Gastrocnemius medialis (tissue), 4 donors: ENCODE results near the gene EPM2AIP1. TPM values are rescaled to one million over a fixed set of nuclear protein-coding genes. Genes with fewer than 3 reads are reported as not detected.

ENCODE experiments used
- ATAC-seq, 2 donors: fragments of 150-250 bp; one replicate each; pipeline ENCODE4 v1.9.1; 2016
- DNase-seq, 2 donors: peaks; one replicate each; pipeline ENCODE4 v3.0.0-alpha.2; 2019
- H3K27ac ChIP-seq, 4 donors: fragments of 200-600 bp; sonication (generic); 1 replicate in 1 of 4; 2 replicates in 3 of 4; pipeline ENCODE4 v1.5.1; 2016 to 2018; ENCODE audit warnings: mild to moderate bottlenecking in 2 of 4, moderate library complexity in 1 of 4
- H3K27me3 ChIP-seq, 3 donors: fragments of 200-600 bp; sonication (generic) in 2 of 3; 1 replicate in 1 of 3; 2 replicates in 2 of 3; pipeline versions ENCODE4 v1.5.1 to v1.6.0; 2016 to 2019; ENCODE audit warnings: mild to moderate bottlenecking in 1 of 3, moderate library complexity in 1 of 3
- H3K36me3 ChIP-seq, 2 donors: fragments of 200-600 bp; sonication (generic) in 1 of 2; one replicate each; pipeline ENCODE4 v1.5.1; 2017 to 2018
- H3K4me1 ChIP-seq, 2 donors: fragments of 200-600 bp; sonication (generic) in 1 of 2; one replicate each; pipeline ENCODE4 v1.5.1; 2016 to 2017; ENCODE audit warnings: mild to moderate bottlenecking in 2 of 2
- H3K4me3 ChIP-seq, 4 donors: fragments of 200-600 bp; sonication (generic) in 3 of 4; 1 replicate in 1 of 4; 2 replicates in 3 of 4; pipeline ENCODE4 v1.5.1; 2016 to 2019; ENCODE audit warnings: mild to moderate bottlenecking in 2 of 4
- H3K9me3 ChIP-seq, 3 donors: fragments of 200-600 bp; sonication (generic) in 2 of 3; 1 replicate in 1 of 3; 2 replicates in 2 of 3; pipeline ENCODE4 v1.5.1; 2016 to 2019
- POLR2A ChIP-seq, 2 donors: fragments of 450-650 bp; IDR thresholded peaks; one replicate each; pipeline ENCODE4 v1.6.1; 2017; ENCODE audit warnings: antibody characterized with exemption in 2 of 2, mild to moderate bottlenecking in 2 of 2, moderate library complexity in 2 of 2
- in situ Hi-C, 4 donors: fragments of 200-750 bp; cut with MboI; loops; one replicate each; pipeline versions ENCODE4 v1.15.0 to v1.8.0; 2017; ENCODE audit warnings: low sequenced_read_pairs in 4 of 4
- intact Hi-C: fragments of 100-400 bp; cut with DNase I; formaldehyde crosslinking; loops from one replicate; pipeline ENCODE4 v1.15.1; 2023; ENCODE audit warnings: low total_unique reads
- total RNA-seq, 4 donors: library from RNA; depleted of rRNA; stranded (reverse); fragments of >200 nt; gene quantifications; one replicate each; pipeline versions ENCODE4 v1.1.0 to v1.2.3, GENCODE V29; 2016
- TF ChIP-seq, protein P1 (sequence below), 5 experiments: fragments of 450-650 bp in 3 of 5; fragments of 200-600 bp in 2 of 5; sonication (generic) in 2 of 5; IDR thresholded peaks in 4 of 5; conservative IDR thresholded peaks in 1 of 5; 1 replicate in 4 of 5; 2 replicates in 1 of 5; pipeline ENCODE4 v1.5.1; 2016 to 2019; ENCODE audit warnings: antibody characterized with exemption in 5 of 5, mild to moderate bottlenecking in 3 of 5, moderate library complexity in 3 of 5

EPM2AIP1 gene
- total RNA-seq, 4 donors from 2014 or later: 5.3 to 10.1 (median 8.6) TPM

DNA sequence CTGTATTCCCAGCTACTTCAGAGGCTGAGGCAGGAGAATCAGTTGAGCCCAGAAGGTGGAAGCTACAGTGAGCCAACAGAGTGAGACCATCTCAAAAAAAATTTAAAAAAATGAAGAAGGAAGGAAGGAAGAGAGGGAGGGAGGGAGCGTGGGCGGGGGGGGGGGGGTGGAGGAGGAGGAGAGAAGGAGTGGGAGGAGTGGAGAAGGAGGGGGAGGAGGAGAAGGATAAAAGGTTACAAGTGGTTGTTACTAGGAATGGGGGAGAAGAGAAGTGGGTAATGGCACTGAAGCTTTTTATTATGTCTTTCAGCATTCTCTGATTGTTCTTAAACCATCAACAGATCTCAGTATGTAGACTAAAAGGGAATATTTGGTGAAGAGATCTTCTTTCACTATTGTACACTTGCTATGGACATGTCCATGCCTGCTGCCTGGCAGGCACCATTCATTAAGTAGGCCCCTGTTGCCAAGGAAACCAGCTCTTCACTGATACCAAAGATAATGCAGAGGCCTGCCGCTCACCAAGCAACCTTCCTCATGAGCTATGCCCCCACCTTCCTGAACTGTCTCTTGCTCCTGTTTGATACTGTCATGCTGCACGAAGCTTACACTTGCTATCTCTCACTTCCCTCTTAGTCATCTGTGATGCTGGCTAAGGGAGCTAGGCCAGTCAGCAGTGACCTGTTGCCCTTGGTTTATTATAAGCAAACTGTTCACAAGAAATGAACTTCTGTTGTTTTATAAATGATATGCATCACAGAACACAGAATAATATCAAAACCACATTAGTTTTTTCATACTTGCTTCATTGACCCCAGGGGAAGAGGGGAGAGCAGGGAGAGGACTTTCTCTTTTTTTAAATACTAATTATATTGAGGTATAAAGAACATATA lies 23.1 kb downstream of the EPM2AIP1 start:
- Histone ChIP-seq H3K4me3 (no peak overlapping the region), H3K27ac (no peak overlapping the region), H3K36me3 (no peaks in the 10 kb centered on the region), H3K27me3 (no peaks in the 10 kb centered on the region), H3K9me3 (no peaks in the 10 kb centered on the region), H3K4me1 (no peaks in the 10 kb centered on the region)
- intact Hi-C loops: no loop called here
- TF ChIP-seq, protein P1, sequence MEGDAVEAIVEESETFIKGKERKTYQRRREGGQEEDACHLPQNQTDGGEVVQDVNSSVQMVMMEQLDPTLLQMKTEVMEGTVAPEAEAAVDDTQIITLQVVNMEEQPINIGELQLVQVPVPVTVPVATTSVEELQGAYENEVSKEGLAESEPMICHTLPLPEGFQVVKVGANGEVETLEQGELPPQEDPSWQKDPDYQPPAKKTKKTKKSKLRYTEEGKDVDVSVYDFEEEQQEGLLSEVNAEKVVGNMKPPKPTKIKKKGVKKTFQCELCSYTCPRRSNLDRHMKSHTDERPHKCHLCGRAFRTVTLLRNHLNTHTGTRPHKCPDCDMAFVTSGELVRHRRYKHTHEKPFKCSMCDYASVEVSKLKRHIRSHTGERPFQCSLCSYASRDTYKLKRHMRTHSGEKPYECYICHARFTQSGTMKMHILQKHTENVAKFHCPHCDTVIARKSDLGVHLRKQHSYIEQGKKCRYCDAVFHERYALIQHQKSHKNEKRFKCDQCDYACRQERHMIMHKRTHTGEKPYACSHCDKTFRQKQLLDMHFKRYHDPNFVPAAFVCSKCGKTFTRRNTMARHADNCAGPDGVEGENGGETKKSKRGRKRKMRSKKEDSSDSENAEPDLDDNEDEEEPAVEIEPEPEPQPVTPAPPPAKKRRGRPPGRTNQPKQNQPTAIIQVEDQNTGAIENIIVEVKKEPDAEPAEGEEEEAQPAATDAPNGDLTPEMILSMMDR (IDR thresholded peaks at IDR 0.05 in 4 of 5, conservative IDR thresholded peaks at IDR 0.05 in 1 of 5): no peak
- TF ChIP-seq POLR2A (IDR thresholded peaks at IDR 0.05): no peak
- ATAC-seq: peak in 1 of 2 donors; percentile 30
- DNase-seq: no peak
- in situ Hi-C loops: loop anchor here in 1 of 4 donors (25.0 kb wide), 1 partner anchor 232 kb away; no protein-coding TSS in a partner anchor

DNA sequence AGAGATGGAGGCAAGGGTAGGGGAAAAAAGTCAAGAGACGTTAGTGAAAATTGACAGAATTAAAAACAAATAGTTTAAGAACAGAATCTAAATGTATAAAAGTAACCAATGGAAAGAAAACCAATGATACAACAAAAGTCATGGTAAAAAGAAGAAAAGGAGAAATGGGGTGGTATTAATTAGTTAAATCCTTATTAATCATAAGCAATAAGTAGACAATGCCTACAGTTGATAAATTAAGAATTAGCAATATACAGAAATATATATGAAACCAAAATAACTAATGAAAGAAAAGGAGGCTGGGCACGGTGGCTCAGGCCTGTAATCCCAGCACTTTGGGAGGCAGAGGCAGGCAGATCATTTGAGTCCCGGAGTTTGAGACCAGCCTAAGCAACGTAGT lies 23.8 kb downstream of the EPM2AIP1 start:
- H3K27me3 ChIP-seq: no peaks in the 10 kb centered on the region
- no peaks in the 10 kb centered on the region for H3K4me1 ChIP-seq
- H3K36me3 ChIP-seq: no peaks in the 10 kb centered on the region
- no peaks in the 10 kb centered on the region for H3K9me3 ChIP-seq
- ATAC-seq: no peak
- intact Hi-C loops (no loop called here), in situ Hi-C loops (loop anchor here in 1 of 4 donors (25.0 kb wide), 1 partner anchor 232 kb away; no protein-coding TSS in a partner anchor)
- no peak overlapping the region for H3K27ac ChIP-seq
- TF ChIP-seq, protein P1 (IDR thresholded peaks at IDR 0.05 in 4 of 5, conservative IDR thresholded peaks at IDR 0.05 in 1 of 5): no peak
- no peak for TF ChIP-seq POLR2A (IDR thresholded peaks at IDR 0.05)
- no peak overlapping the region for H3K4me3 ChIP-seq
- DNase-seq: no peak

DNA sequence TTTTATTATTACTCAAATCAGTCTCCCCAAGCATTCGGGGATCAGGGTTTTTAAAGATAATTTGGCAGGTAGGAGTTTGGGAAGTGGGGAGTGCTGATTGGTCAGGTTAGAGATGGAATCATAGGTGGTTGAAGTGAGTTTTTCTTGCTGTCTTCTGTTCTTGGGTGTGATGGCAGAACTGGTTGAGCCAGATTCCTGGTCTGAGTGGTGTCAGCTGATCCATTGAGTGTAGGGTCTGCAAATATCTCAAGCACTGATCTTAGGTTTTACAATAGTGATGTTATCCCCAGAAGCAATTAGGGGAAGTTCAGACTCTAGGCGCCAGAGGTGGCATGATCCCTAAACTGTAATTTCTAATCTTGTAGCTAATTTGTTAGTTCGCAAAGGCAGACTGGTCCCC lies 27.5 kb downstream of the EPM2AIP1 start:
- Histone ChIP-seq H3K27ac (no peak overlapping the region), H3K9me3 (no peaks in the 10 kb centered on the region), H3K27me3 (no peaks in the 10 kb centered on the region), H3K4me1 (no peaks in the 10 kb centered on the region), H3K4me3 (no peak overlapping the region), H3K36me3 (no peaks in the 10 kb centered on the region)
- ATAC-seq (no peak), DNase-seq (no peak)
- TF ChIP-seq, protein P1 (IDR thresholded peaks at IDR 0.05 in 4 of 5, conservative IDR thresholded peaks at IDR 0.05 in 1 of 5): no peak
- TF ChIP-seq POLR2A (IDR thresholded peaks at IDR 0.05): no peak
- intact Hi-C loops: no loop called here
- in situ Hi-C loops: loop anchor here in 1 of 4 donors (25.0 kb wide), 1 partner anchor 228 kb away; no protein-coding TSS in a partner anchor

GRCh38 chr3:36964817-36965216 lies 28.1 kb downstream of the EPM2AIP1 start:
- TF ChIP-seq, protein P1 (IDR thresholded peaks at IDR 0.05 in 4 of 5, conservative IDR thresholded peaks at IDR 0.05 in 1 of 5): no peak
- no peak for TF ChIP-seq POLR2A (IDR thresholded peaks at IDR 0.05)
- in situ Hi-C loops: loop anchor here in 2 of 4 donors (5.0 to 25.0 kb wide), 2 partner anchors 228 to 238 kb away; no protein-coding TSS in a partner anchor
- ATAC-seq: no peak
- DNase-seq: no peak
- intact Hi-C loops: no loop called here
- Histone ChIP-seq H3K36me3 (no peaks in the 10 kb centered on the region), H3K27me3 (no peaks in the 10 kb centered on the region), H3K9me3 (no peaks in the 10 kb centered on the region), H3K4me3 (no peak overlapping the region), H3K4me1 (no peaks in the 10 kb centered on the region), H3K27ac (no peak overlapping the region)
